D721Med (cell line): ENCODE data around the gene FKBP5.

Experiments
- DNase-seq: peaks from one replicate; pipeline ENCODE4 v3.0.0; 2011; ENCODE audit warnings: low spot score; ENCODE audit not compliant: insufficient read length
- FAIRE-seq: peaks from 2 replicates; lab custom pipeline; 2011; peaks lifted over from hg19 to GRCh38; lab: Jason Lieb, UNC
- CTCF ChIP-seq: IDR thresholded peaks from 2 replicates; pipeline ENCODE4 v1.5.1; 2012; ENCODE audit warnings: mild to moderate bottlenecking, control low read depth; ENCODE audit not compliant: insufficient read depth; ENCODE audit errors: missing control alignments

Gene FKBP5

DNA sequence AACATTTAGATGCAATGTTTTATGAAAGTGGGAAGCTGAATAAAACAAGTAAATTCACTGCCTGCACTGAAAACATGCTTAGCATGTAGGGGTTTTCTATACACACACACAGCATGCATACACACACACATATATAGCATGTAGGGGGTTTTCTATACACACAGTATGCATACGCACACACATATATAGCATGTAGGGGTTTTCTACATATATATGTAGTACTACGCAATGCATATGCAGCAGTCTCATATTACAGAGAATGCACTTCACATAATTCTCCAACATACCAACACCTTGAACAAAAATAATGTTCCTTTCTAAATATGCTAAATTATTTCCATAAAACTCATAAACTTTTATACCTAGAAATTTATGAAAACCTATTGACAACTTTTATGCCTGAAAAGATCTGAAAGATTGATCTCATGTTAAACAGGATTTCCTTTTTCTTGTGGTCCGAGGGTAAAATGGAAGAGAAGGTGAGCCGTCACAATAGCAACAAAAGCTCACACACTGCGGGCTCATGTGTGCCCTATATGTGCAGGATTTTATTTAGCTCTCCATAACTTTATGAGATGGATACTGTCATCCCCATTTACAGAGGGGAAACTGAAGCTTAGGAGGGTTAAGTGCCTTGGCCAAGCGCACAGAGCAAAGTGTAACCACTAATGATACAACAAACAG lies 94.1 kb downstream of the FKBP5 start:
- DNase-seq (no peak), FAIRE-seq (no peak)
- no peak for TF ChIP-seq CTCF

DNA sequence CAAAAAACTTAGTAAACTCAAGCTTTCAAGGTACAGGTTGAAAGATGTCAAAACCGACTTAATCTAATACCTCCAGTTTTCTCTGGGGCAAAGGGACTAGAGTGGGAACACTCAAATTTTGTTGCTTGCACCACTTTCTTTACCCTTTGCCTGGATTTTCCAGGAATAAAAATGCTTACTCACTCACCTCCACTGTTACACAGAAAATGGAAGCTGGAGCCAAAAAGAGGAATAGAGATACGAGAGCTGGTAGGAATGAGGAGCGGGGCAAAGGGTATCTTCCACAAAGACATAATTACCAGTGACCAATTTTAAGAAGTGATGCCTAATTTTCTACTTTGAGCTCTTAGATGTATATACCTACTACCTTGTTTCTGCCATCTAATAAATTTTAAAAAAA lies 96.5 kb downstream of the FKBP5 start:
- no peak for DNase-seq
- no peak for TF ChIP-seq CTCF
- FAIRE-seq: no peak

GRCh38 chr6:35590622-35591066 lies 98.1 kb downstream of the FKBP5 start:
- FAIRE-seq (no peak), DNase-seq (no peak)
- TF ChIP-seq CTCF: no peak

DNA sequence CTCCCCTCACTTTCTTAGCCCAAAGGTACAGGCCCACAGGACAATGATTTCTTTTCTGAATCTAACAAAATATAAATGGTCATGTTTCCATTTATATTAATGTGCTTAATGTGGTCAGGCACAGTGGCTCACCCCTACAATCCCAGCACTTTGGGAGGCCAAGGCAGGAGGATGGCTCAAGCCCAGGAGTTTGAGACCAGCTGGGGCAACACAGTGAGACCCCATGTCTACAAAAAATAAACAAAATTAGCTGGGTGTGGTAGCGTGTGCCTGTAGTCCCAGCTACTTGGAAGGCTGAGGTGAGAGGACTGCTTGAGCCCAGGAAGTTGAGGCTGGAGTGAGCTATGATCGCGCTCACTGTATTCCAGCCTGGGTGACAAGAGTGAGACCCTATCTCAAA lies 98.8 kb downstream of the FKBP5 start:
- DNase-seq (no peak), FAIRE-seq (no peak)

GRCh38 chr6:35589201-35589739 lies 99.4 kb downstream of the FKBP5 start:
- TF ChIP-seq CTCF: no peak
- DNase-seq: no peak

More for the DNA sequence above, 98.8 kb downstream of the FKBP5 start:
- no peak for TF ChIP-seq CTCF

GRCh38 chr6:35587167-35587566 lies 101.5 kb downstream of the FKBP5 start:
- FAIRE-seq (no peak), DNase-seq (no peak)
- TF ChIP-seq CTCF: no peak

More at GRCh38 chr6:35589201-35589739, 99.4 kb downstream of the FKBP5 start:
- FAIRE-seq: no peak

- DNase-seq (no peak), FAIRE-seq (no peak)
- no peak for TF ChIP-seq CTCF
Observed at GRCh38 chr6:35586542-35586941, 102.2 kb downstream of the FKBP5 start.
